A549 (cell line): Measurements from ENCODE around the gene SMIM35. TPM values are rescaled to one million over a fixed set of nuclear protein-coding genes. Genes with fewer than 3 reads are reported as not detected.

Source experiments
- ATAC-seq, 2 experiments: fragments of 200-7000 bp in 1 of 2; fragments of >200 bp in 1 of 2; cut with Nextera tagmentation in 1 of 2; cut with Tn5 transposase in 1 of 2; 3 replicates each; pipeline versions ENCODE4 v1.8.0 to v1.9.1; 2018 to 2020; ENCODE audit warnings: mild to moderate bottlenecking in 1 of 2, moderate library complexity in 1 of 2
- CTCF ChIA-PET: fragments of 300-600 bp; sonication (Branson Sonifier 250); formaldehyde crosslinking; extraction: SDS; loops from one replicate; lab custom pipeline; 2021; ENCODE audit warnings: antibody characterized with exemption, inconsistent platforms; lab: Yijun Ruan, JAX
- POLR2A ChIA-PET: fragments of 350-600 bp; formaldehyde crosslinking; extraction: SDS; loops from one replicate; lab custom pipeline; 2021; ENCODE audit warnings: antibody characterized with exemption, inconsistent platforms; lab: Yijun Ruan, JAX
- DNase-seq, 2 experiments: peaks; one replicate each; pipeline versions ENCODE4 v3.0.0 to v3.0.0-alpha.2; 2011 to 2016; ENCODE audit warnings: low read depth in 1 of 2, low spot score in 1 of 2
- FAIRE-seq: peaks from 2 replicates; lab custom pipeline; 2011; peaks lifted over from hg19 to GRCh38; lab: Jason Lieb, UNC
- H3K27ac ChIP-seq, 2 experiments: fragments of >200 bp; sonication (Bioruptor Twin); formaldehyde crosslinking; 3 replicates each; pipeline ENCODE4 v1.5.1; 2016 to 2017
- H3K4me1 ChIP-seq: fragments of >200 bp; sonication (Bioruptor Twin); formaldehyde crosslinking; 3 replicates; pipeline ENCODE4 v1.6.1; 2016
- H3K4me2 ChIP-seq: fragments of >200 bp; sonication (Bioruptor Twin); formaldehyde crosslinking; 3 replicates; pipeline ENCODE4 v1.6.1; 2016
- H3K4me3 ChIP-seq: fragments of >200 bp; sonication (Bioruptor Twin); formaldehyde crosslinking; 3 replicates; pipeline ENCODE4 v1.5.1; 2016
- H3K9me3 ChIP-seq: fragments of >200 bp; sonication (Bioruptor Twin); formaldehyde crosslinking; 3 replicates; pipeline ENCODE4 v1.6.1; 2016
- ATOH8 ChIP-seq: fragments of 250-450 bp; sonication (Bioruptor Pico); IDR thresholded peaks from 2 replicates; pipeline ENCODE4 v1.5.0; 2020; ENCODE audit warnings: low read depth, mild to moderate bottlenecking, moderate library complexity
- BCL3 ChIP-seq: fragments of >200 bp; sonication (Bioruptor Twin); formaldehyde crosslinking; IDR thresholded peaks from 3 replicates; pipeline ENCODE4 v1.6.1; 2016
- CBX2 ChIP-seq: fragments of 200-600 bp; sonication (generic); IDR thresholded peaks from 2 replicates; pipeline ENCODE4 v1.6.1; 2016; ENCODE audit warnings: low read depth, mild to moderate bottlenecking, borderline replicate concordance
- EHMT2 ChIP-seq: fragments of 200-600 bp; sonication (generic); IDR thresholded peaks from 2 replicates; pipeline ENCODE4 v1.6.1; 2016; ENCODE audit warnings: antibody characterized with exemption, low read depth, mild to moderate bottlenecking, moderate library complexity
- EP300 ChIP-seq, 2 experiments: fragments of >200 bp; sonication (Bioruptor Twin); formaldehyde crosslinking; IDR thresholded peaks; 2 replicates in 1 of 2; 3 replicates in 1 of 2; pipeline ENCODE4 v1.6.1; 2016 to 2017
- ESRRA ChIP-seq: fragments of 150-350 bp; IDR thresholded peaks from 2 replicates; pipeline ENCODE4 v1.6.1; 2014; ENCODE audit warnings: mild to moderate bottlenecking, low read length, borderline replicate concordance
- HES2 ChIP-seq: fragments of >200 bp; sonication (Bioruptor Twin); formaldehyde crosslinking; IDR thresholded peaks from 2 replicates; pipeline ENCODE4 v1.6.1; 2016
- HEYL ChIP-seq: fragments of 250-450 bp; sonication (Bioruptor Pico); IDR thresholded peaks from 2 replicates; pipeline ENCODE4 v1.8.0; 2021; ENCODE audit warnings: mild to moderate bottlenecking, moderate library complexity
- HMGXB4 ChIP-seq: fragments of 250-450 bp; sonication (Bioruptor Pico); IDR thresholded peaks from 2 replicates; pipeline ENCODE4 v1.5.0; 2021; ENCODE audit warnings: mild to moderate bottlenecking, moderate library complexity, borderline replicate concordance
- HOXB13 ChIP-seq: fragments of 250-450 bp; sonication (Bioruptor Pico); IDR thresholded peaks from 2 replicates; pipeline ENCODE4 v1.5.0; 2020; ENCODE audit warnings: low read depth, mild to moderate bottlenecking, moderate library complexity
- KDM1A ChIP-seq: fragments of 200-600 bp; sonication (generic); IDR thresholded peaks from 2 replicates; pipeline ENCODE4 v1.6.1; 2016; ENCODE audit warnings: low read depth, mild to moderate bottlenecking
- MAFK ChIP-seq: fragments of 450-650 bp; IDR thresholded peaks from 2 replicates; pipeline ENCODE4 v1.6.1; 2014; ENCODE audit not compliant: partially characterized antibody
- MAZ ChIP-seq: fragments of 150-350 bp; IDR thresholded peaks from 2 replicates; pipeline ENCODE4 v1.6.1; 2014; ENCODE audit warnings: antibody characterized with exemption, low read depth, low read length, borderline replicate concordance
- MYC ChIP-seq: IDR thresholded peaks from 2 replicates; pipeline ENCODE4 v1.6.1; 2012; ENCODE audit warnings: mild to moderate bottlenecking, inconsistent platforms, low read length, improper control_type of control experiment, borderline replicate concordance
- NR3C1 ChIP-seq: fragments of >200 bp; sonication (Bioruptor Twin); formaldehyde crosslinking; IDR thresholded peaks from 3 replicates; pipeline ENCODE4 v1.6.1; 2017
- PBX3 ChIP-seq: IDR thresholded peaks from 2 replicates; pipeline ENCODE4 v1.6.1; 2012
- POLR2A ChIP-seq: IDR thresholded peaks from 2 replicates; pipeline ENCODE4 v1.6.1; 2012; ENCODE audit warnings: mild to moderate bottlenecking, low read length
- RFX5 ChIP-seq: fragments of 450-650 bp; IDR thresholded peaks from 2 replicates; pipeline ENCODE4 v1.7.1; 2014; ENCODE audit warnings: antibody characterized with exemption, mild to moderate bottlenecking, moderate library complexity
- SMC3 ChIP-seq: fragments of >200 bp; sonication (Bioruptor Twin); formaldehyde crosslinking; IDR thresholded peaks from 3 replicates; pipeline ENCODE4 v1.6.1; 2018; ENCODE audit warnings: inconsistent platforms
- ZC3H11A ChIP-seq: fragments of 450-650 bp; IDR thresholded peaks from 2 replicates; pipeline ENCODE4 v1.6.1; 2014; ENCODE audit warnings: antibody characterized with exemption, mild to moderate bottlenecking
- ZFP36 ChIP-seq: fragments of 450-650 bp; IDR thresholded peaks from 2 replicates; pipeline ENCODE4 v1.6.1; 2014; ENCODE audit warnings: borderline replicate concordance; ENCODE audit not compliant: partially characterized antibody
- WGBS: methylation state at CpG from one replicate; pipeline ENCODE4 v1.1.6; 2017; ENCODE audit errors: missing lambda C conversion rate; 5-methylcytosine and 5-hydroxymethylcytosine counted together
- polyA plus RNA-seq, 4 experiments: library from polyadenylated mRNA; depleted of rRNA in 3 of 4; stranded (reverse); fragments of >200 nt; fragmentation: RNase III in 1 of 4; extraction: RNeasy Plus Mini Kit Qiagen cat#74134 plus additional on column Dnase treatment in 1 of 4; gene quantifications; 2 replicates in 3 of 4; 3 replicates in 1 of 4; pipeline ENCODE4 v1.2.3, GENCODE V29; 2011 to 2017
- TF ChIP-seq, protein P1 (sequence below): IDR thresholded peaks from 2 replicates; pipeline ENCODE4 v1.6.1; 2012; ENCODE audit warnings: low read depth, borderline replicate concordance

SMIM35 gene
- polyA plus RNA-seq, 2 of the 4 experiments (the other 2 are of a cell fraction): not detected

DNA sequence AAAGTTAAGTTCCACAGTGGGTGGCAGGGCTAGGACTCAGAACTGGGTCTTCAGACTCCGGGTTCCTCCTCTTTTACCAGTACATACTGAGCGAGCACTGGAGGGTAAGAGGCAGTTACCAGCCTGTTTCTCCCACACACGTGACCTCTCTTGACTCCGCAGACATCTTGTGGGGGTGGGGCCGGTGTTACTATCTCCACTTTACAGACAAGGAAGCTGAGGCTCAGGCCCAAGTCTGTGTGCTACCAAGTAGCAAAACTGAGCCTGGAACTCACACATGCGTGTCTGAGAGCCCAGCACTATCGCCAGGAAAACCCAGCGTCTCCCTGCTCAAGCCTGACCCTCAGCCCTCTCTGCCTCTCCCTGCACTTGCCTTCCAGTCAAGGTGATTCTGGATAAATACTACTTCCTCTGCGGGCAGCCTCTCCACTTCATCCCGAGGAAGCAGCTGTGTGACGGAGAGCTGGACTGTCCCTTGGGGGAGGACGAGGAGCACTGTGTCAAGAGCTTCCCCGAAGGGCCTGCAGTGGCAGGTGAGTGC is 16.0 kb upstream of the SMIM35 start:
- POLR2A ChIA-PET: no interaction called here
- FAIRE-seq (no peak), ATAC-seq (no peak), DNase-seq (no peak)
- no peak overlapping the region for H3K27ac ChIP-seq
- no peak overlapping the region for H3K4me2 ChIP-seq
- H3K9me3 ChIP-seq: no peaks in the 10 kb centered on the region
- CTCF ChIA-PET: interaction anchor here (1.3 kb wide), 1 partner anchor 11 kb away, joined by 4 read pairs; no protein-coding TSS in a partner anchor
- no peak for TF ChIP-seq SMC3
- no peak for TF ChIP-seq NR3C1
- TF ChIP-seq ZC3H11A: no peak
- no peak for TF ChIP-seq HMGXB4 (CRISPR knock-in tag)
- TF ChIP-seq MAZ: no peak
- no peak for TF ChIP-seq HES2
- TF ChIP-seq, protein P1, sequence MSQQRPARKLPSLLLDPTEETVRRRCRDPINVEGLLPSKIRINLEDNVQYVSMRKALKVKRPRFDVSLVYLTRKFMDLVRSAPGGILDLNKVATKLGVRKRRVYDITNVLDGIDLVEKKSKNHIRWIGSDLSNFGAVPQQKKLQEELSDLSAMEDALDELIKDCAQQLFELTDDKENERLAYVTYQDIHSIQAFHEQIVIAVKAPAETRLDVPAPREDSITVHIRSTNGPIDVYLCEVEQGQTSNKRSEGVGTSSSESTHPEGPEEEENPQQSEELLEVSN: no peak
- TF ChIP-seq KDM1A: no peak
- TF ChIP-seq MYC: no peak
- no peak for TF ChIP-seq MAFK
- no peak for TF ChIP-seq HEYL (CRISPR knock-in tag)
- no peaks in the 10 kb centered on the region for H3K4me1 ChIP-seq
- 66% methylated on average over 12 of the region's 13 CpGs for WGBS
- H3K4me3 ChIP-seq: no peak overlapping the region

- CTCF ChIA-PET: interaction anchor here (0.8 kb wide), 1 partner anchor 47 kb away, joined by 3 read pairs; no protein-coding TSS in a partner anchor
- Histone ChIP-seq H3K27ac (no peak overlapping the region), H3K4me1 (no peaks in the 10 kb centered on the region), H3K4me3 (no peak overlapping the region), H3K9me3 (no peaks in the 10 kb centered on the region), H3K4me2 (no peak overlapping the region)
- ATAC-seq (no peak), DNase-seq (no peak), FAIRE-seq (no peak)
- POLR2A ChIA-PET: no interaction called here
- 30% methylated on average over 3 of the region's 3 CpGs for WGBS
- TF ChIP-seq EHMT2 (no peak), EP300 (IDR thresholded peaks at IDR 0.05) (no peak), CBX2 (no peak), ESRRA (no peak), HOXB13 (no peak), MAFK (no peak), MYC (no peak), MAZ (no peak), ATOH8 (CRISPR knock-in tag) (no peak), RFX5 (no peak), PBX3 (no peak), HEYL (CRISPR knock-in tag) (no peak), BCL3 (no peak), ZFP36 (no peak), POLR2A (no peak)
These were observed 14.0 kb upstream of the SMIM35 start for GRCh38 chr11:118100691-118101232.
